IPS-NIHi7 (cell line): ENCODE data around the gene SLC25A2.
A peak's percentile ranks its signal among the peaks of the same experiment; 100 is the strongest.
"Not testable (repeated sequence)": the region's sequence is repeated elsewhere in the genome, so short reads cannot be mapped to it uniquely, and the experiment has no call there.

Experiments used
- DNase-seq: peaks from one replicate; pipeline ENCODE4 v3.0.0; 2012; ENCODE audit warnings: mixed read lengths; ENCODE audit errors: extremely low spot score

SLC25A2 gene

DNA sequence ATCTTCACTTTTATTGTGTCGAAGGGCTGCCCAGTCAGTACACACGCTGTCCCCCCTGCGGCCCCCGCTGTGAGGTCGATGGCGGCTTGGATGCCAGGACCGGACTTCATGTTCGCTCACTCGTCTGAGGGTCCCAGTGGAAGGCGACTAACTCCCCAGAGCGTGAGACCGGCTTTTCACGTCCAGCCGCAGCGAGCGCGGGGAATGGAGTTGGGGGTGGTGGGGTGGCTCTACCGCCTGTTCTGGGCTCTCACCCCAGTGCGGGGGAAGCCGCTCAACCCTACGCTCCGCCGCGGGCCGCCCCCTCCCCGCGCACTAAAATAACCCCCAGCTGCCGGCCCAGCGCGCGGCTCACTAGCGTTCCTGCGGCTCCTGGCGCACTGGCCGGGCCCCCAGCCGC is at the start of gene SLC25A2:
SLC25A2 (minus strand) TSS at position 294 of the 400 bp plus-strand sequence; CDS start at position 110, 184 bp downstream.
- DNase-seq, result no peak

GRCh38 chr5:141351591-141351990 is 47.7 kb upstream of the SLC25A2 start:
- DNase-seq, result no peak

DNA sequence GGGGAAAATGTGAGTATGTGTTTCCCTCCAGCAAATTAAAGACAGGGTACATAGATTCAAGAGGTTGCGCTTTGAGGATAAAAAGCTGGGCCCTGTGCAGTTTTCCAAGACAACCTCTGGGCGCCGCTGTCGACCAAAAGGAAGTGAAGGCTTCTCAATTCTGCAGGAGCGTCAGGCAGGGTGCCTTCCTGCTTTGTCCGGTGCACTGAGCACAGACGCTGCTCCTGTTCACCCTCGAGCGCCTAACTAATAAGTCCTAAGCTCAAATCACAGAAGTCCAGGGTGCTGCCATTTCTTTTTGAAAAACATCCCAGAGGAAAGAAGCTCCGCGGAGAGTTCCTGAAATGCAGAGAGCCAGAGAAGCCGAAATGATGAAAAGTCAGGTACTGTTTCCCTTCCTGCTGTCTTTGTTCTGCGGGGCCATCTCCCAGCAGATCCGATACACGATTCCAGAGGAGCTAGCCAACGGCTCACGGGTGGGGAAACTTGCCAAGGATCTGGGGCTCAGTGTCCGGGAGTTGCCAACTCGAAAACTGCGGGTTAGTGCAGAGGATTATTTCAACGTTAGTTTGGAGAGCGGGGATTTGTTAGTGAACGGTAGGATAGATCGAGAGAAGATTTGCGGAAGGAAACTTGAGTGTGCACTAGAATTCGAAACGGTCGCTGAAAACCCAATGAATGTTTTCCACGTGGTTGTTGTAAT is 46.2 kb upstream of the SLC25A2 start, which contains the start of gene PCDHGB1:
PCDHGB1 (plus strand) TSS at position 183 of the 703 bp plus-strand sequence; CDS start at position 345, 162 bp downstream.
- DNase-seq, result peak; percentile 79

DNA sequence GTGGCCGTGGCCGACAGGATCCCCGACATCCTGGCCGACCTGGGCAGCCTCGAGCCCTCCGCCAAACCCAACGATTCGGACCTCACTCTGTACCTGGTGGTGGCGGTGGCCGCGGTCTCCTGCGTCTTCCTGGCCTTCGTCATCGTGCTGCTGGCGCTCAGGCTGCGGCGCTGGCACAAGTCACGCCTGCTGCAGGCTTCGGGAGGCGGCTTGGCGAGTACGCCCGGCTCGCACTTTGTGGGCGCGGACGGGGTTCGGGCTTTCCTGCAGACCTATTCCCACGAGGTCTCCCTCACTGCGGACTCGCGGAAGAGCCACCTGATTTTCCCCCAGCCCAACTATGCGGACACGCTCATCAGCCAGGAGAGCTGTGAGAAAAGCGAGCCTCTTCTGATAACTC is 42.2 kb upstream of the SLC25A2 start:
- DNase-seq, result not testable (repeated sequence)

- no peak for DNase-seq
Measured at GRCh38 chr5:141345327-141345726, 41.5 kb upstream of the SLC25A2 start.

DNA sequence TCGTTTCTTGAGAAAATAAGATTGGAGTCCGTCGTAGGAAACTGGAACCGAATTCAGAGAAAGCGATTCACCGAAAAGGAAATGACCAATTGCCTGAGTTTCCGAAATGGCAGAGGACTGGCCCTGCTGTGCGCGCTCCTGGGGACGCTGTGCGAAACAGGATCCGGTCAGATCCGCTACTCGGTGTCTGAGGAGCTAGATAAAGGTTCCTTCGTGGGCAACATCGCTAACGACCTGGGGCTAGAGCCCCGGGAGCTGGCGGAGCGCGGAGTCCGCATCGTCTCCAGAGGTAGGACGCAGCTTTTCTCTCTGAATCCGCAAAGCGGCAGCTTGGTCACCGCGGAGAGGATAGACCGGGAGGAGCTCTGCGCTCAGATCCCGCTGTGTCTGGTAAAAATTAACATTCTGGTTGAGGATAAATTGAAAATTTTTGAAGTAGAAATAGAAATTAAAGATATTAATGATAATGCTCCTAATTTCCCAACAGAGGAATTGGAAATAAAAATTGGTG is 40.2 kb upstream of the SLC25A2 start:
- no peak for DNase-seq

DNA sequence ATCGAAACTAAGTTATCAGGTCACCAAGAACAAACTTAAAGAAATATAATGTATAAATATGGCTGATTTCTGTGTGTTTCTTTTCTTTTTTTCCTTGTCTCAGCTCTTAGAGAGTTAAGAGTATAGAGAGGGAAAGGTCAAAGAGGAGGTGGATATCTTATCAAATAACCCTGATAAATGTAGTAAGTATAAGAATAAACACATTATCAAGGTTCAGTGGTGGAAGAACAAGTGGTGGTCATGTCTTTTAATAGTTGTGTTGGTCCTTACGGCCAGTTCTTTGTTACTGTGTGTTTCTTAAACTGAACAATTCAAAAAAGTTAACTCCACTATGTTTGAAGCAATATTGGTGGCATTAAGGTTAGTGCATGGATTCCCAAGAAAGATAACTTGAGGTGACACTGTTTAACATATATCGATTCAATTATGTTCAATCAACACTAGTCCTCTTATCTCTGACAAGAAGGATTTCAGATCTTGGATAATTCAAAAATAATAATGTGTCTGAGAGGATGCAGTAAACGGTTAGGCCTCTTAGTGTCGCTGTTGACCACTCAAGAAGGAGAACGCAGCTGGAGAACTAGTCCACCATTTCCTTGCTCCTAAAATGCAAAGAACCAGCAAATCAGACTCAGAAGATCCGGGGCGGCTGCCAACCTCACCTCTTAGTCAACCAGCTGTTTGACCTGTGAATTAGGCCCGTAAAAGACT is 39.5 kb upstream of the SLC25A2 start, which contains the start of gene PCDHGA3:
PCDHGA3 (plus strand) TSS at position 588 of the 711 bp plus-strand sequence. CDS start 205 bp downstream, outside the sequence.
- peak; percentile 40 for DNase-seq

GRCh38 chr5:141342773-141343172 is 38.9 kb upstream of the SLC25A2 start:
- DNase-seq, result no peak

DNA sequence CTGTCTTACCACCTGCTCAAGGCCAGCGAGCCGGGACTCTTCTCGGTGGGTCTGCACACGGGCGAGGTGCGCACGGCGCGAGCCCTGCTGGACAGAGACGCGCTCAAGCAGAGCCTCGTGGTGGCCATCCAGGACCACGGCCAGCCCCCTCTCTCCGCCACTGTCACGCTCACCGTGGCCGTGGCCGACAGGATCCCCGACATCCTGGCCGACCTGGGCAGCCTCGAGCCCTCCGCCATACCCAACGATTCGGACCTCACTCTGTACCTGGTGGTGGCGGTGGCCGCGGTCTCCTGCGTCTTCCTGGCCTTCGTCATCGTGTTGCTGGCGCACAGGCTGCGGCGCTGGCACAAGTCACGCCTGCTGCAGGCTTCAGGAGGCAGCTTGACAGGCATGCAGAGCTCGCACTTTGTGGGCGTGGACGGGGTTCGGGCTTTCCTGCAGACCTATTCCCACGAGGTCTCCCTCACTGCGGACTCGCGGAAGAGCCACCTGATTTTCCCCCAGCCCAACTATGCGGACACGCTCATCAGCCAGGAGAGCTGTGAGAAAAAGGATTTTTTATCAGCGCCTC is 37.0 kb upstream of the SLC25A2 start:
- DNase-seq, result not testable (repeated sequence)

DNA sequence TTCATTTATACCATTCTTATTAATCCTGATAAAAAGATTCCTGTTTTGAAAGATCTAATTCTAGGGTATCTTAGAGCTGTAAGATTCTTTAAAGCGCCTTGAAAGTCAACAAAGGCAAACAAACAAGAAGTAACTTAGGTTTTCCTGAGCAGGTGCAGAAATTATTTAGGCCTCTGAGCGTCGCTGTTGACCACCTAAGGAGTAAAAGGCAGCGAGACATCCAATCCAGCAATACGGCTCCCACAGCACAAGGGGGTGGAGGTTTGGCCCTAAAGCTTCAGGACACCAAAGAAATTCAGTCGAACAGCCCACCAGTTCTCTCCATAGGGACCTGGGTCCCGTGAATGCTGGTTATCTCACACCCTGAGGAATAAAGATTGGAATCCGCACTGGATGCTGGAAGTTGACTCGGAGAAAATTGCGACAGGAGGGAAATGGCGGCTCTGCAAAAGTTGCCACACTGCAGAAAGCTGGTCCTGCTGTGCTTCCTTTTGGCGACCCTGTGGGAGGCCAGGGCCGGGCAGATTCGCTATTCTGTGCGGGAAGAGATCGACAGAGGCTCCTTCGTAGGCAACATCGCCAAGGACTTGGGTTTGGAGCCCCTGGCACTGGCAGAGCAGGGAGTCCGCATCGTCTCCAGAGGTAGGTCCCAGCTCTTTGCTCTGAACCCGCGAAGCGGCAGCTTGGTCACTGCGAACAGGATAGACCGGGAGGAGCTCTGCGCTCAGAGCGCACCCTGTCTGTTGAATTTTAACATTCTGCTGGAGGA is 34.9 kb upstream of the SLC25A2 start, which contains the start of gene PCDHGA2:
PCDHGA2 (plus strand) TSS at position 223 of the 769 bp plus-strand sequence.
- DNase-seq, result peak; percentile 62

DNA sequence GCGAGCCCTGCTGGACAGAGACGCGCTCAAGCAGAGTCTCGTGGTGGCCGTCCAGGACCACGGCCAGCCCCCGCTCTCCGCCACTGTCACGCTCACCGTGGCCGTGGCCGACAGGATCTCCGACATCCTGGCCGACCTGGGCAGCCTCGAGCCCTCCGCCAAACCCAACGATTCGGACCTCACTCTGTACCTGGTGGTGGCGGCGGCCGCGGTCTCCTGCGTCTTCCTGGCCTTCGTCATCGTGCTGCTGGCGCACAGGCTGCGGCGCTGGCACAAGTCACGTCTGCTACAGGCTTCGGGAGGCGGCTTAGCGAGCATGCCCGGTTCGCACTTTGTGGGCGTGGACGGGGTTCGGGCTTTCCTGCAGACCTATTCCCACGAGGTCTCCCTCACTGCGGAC is 28.7 kb upstream of the SLC25A2 start:
- not testable (repeated sequence) for DNase-seq

GRCh38 chr5:141330299-141331080 is 26.6 kb upstream of the SLC25A2 start, which contains the start of gene PCDHGA1:
TSS of gene PCDHGA1 (plus strand) at chr5:141330514.
- DNase-seq, result no peak

GRCh38 chr5:141328231-141328630 is 24.4 kb upstream of the SLC25A2 start:
- no peak for DNase-seq

DNA sequence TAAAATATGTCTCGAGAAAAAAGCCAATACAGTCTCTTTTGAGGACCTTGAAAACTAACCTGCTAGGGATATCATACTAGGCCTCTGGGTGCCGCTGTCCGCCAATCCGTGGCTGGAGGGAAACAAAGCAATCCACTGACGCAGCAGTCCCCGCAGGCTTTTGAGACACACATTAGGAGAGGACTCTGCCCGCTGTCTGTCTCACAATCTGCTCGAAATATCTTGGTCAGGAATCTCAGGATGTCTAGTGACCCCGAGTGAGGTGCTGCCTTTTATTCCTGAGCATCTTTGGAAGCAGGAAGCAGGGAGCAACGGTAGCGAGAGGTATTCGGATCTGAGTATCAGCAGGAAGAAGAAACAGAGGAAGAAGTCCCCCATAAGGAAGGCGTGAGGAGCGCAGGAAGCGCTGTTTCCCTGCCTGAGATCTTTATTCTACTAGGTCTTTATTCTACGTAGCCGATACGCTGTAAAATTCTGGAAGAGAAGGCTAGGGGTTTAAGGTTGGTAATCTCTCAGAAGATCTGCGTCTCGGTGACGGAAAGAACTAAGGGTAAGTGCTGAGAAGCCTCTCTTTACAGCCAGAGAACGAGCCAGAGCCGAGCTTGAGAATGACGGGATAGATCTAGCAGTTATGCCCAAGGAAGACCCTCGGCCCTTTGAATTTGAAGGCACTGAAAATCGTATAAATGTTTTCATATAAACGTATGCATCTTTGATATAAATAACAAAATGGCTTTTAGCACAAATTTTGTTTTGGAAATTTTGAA is 22.4 kb upstream of the SLC25A2 start:
- peak; percentile 74 for DNase-seq

DNA sequence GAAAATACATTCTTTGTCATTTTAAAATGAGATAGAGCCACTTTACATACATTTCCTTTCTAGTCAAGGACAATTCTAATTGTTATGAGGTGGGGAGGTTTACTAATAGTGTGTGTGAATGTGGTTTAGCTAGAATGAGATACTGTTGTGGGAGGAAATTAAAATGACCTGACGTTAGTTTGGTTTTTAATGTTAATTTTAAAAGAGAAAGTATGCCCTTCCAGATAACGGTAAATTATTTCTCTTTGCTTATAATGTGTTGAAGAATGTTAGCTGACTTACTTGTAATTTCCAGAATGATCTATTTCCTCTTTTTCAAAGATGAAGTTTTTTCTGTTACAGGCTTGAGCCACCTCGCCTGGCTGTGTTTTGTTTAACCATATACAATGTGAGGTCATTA is 18.4 kb upstream of the SLC25A2 start:
- DNase-seq, result no peak

GRCh38 chr5:141320225-141321169 is 16.6 kb upstream of the SLC25A2 start, which contains the start of gene TAF7:
TSS of gene TAF7 (minus strand) at chr5:141320784. CDS start at chr5:141320044, 740 bp downstream.
- DNase-seq, result peak; percentile 96

DNA sequence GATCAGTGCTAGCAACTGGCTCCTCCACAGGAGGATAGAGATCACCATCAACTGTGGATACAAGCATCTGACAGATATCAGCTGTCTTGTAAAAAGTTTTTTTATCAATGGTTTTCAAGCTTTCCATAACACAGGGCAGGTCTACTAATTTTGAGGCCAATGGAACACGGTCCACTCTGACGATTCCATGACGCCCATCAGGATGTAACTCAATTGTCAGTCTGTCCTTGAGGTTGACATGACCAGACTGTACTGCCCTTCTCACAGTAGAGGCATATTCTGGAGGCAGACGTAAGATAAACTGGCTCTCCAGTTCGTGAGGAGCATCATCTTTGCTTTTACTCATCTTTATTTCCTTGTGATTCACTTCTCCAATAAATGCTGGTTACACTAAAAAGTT is 15.8 kb upstream of the SLC25A2 start:
- no peak for DNase-seq

GRCh38 chr5:141319202-141319601 is 15.4 kb upstream of the SLC25A2 start:
- no peak for DNase-seq
